HG03521 (cell line): ENCODE results near the gene ZNF827.

ENCODE experiments used
- ATAC-seq: cut with Tn5 transposase; IDR thresholded peaks from one replicate; pipeline ENCODE4 v1.9.1; 2021; ENCODE audit warnings: mild to moderate bottlenecking, moderate library complexity; ENCODE audit not compliant: unreplicated experiment

ZNF827 gene

DNA sequence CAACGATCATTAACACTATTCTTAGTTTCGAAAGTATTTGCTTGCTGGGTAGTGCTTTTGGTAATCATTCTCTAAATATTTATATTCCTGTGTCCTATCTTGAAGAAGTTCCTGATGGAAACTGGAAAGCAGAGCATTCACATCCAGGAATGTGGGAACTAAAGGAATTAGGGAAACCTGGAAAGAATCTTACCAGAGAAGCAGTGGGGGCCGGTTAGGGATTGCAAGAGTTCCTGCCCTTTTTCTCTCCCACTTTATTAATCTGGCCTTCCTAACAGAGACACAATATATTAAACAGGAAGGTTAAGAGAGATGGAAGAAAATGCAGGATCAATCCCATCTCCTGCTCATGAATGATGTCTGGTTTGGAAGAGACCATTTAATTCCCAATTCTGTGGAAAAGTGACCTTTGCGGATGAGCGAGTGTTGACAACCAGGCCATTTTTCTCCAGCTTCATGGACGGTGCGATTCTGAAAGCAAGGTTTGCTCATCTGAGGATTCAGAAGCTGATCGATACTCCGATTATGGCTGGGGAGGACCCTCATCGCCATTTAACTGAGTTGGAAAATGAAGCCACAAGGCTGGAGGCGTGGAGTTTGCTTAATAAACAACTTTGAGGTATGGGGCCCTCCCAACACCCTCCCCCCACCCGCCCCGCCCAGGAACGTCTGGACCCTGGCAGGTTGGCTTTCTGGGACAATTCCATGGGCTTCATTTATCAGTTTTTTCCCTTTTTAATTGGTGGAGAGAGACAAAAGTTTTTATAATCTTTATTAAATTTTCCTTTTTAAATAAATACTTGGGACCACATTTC lies 206.4 kb downstream of the ZNF827 start:
- ATAC-seq, result no peak

- ATAC-seq, result no peak
These were observed 207.6 kb downstream of the ZNF827 start for GRCh38 chr4:145731028-145731427.

- no peak for ATAC-seq
These were observed 208.6 kb downstream of the ZNF827 start for GRCh38 chr4:145730026-145730425.

DNA sequence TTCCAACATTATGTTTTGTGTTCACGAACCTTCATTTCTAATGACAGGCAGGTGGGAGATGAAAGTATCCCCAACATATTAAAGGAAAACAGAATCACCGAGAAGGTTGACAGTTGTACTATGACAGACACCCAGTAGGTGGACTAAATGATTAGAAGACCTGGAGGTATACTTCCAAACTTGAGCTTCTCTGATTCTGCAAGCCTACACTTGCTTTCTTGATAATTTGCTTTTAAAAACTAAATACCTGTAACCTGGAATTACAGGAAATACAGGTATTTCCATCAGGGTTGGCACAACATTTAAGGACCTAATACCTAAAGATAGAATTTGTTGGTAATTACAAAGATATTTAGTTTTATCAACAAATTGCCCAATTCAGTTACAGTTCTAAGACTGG lies 215.3 kb downstream of the ZNF827 start:
- no peak for ATAC-seq

DNA sequence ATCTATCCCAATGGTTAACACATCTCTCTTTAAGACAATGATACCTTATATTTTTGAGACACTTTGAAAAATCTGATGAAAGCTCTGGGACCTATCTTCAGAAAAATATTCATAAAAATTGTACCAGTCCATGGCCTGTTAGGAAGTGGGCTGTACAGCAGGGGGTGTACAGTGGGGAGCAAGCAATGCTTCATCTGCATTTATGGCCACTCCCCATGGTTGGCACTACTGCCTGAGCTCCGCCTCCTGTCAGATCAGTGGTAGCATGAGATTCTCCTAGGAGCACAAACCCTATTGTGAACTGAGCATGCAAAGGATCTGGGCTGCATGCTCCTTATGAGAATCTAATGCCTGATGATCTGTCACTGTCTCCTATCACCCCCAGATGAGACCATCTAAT lies 216.1 kb downstream of the ZNF827 start:
- no peak for ATAC-seq

DNA sequence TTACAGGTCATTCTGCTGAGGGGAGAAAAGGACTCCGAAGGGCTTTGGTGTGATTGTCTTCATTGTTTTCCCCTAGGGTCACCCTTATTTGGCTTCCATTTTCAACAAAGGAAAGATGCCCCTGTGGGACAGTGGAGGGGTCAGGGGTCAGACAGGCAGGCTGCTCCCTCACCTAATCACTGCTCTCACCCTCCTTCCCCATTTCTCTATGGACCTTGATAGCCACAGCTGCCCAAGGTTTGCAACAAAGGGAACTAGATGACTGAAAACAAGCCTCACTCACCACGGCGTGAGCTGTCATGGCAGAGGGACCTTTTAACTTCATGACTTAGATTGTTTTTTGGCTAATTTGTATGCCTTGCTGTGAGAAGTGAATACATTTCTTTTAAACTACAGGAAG lies 218.0 kb downstream of the ZNF827 start:
- no peak for ATAC-seq

- ATAC-seq, result no peak
These were observed 218.6 kb downstream of the ZNF827 start for GRCh38 chr4:145719752-145720624.

GRCh38 chr4:145716661-145717200 lies 221.9 kb downstream of the ZNF827 start:
- no peak for ATAC-seq

GRCh38 chr4:145716200-145716599 lies 222.4 kb downstream of the ZNF827 start:
- ATAC-seq, result no peak

GRCh38 chr4:145709843-145710242 lies 228.8 kb downstream of the ZNF827 start:
- ATAC-seq, result no peak

DNA sequence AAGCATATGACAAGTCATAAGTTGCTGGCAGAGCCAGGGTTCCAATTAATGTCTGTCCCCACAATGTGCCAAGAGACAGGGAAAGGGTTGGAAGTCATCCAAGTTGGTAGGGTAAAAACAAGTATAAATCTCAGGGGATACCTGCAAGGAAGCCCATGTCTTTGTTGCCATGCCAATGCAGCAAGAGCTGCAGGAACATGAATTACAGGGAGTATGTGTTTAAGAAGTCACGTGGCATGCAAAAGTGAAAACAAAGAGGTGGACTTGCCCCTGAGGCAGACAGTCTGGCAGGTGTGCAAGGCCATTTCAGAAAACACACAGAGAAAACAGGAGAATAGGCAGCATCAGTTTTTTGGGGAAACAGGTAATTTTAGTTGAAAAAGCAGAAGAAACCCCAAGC lies 229.3 kb downstream of the ZNF827 start:
- ATAC-seq, result no peak
